HTERT RPE-1 (cell line): ENCODE measurements around the gene LHPP.

Experiments
- in situ Hi-C: fragments of 300-500 bp; cut with MboI; formaldehyde crosslinking; loops from 4 replicates; pipeline ENCODE4 v1.14.3; 2020; ENCODE audit warnings: low sequenced_read_pairs

The LHPP gene

GRCh38 chr10:124618470-124619073, 156.9 kb downstream of the LHPP start:
- in situ Hi-C loops: no loop called here

GRCh38 chr10:124619195-124619594, 157.6 kb downstream of the LHPP start:
- in situ Hi-C loops: no loop called here

DNA sequence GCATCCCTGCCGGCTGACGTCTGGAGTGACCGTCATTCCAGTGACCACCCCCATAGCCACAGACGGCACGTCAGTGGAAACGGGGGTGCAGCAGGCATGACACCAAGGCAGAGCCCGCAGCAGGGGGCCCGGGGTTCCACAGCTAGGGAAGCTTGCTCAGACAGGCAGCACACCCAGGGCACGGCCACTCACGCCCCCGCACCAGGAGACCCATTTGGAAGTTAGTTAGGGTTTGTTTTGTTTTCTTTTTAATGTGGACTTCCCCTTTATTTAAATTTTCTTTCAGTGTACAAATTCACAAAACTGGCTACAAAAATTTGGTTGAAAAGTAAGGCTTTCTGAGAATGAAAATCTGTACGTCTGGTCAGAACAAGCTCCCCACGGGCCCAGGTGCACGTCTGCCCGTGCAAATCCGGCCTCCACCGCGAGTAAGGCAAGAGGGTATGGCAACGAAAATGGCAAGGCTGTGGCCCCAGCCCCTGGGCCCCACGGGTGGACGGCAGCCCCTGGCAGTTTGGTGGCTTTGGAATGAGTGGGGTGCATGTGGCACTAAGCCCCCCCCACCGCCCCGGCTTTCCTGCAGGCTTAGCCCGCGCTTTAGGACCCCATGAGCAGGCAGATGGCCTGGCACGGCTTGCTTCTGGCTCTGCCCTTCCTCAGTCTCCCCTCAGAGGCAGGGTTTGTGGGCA, 158.3 kb downstream of the LHPP start:
- in situ Hi-C loops: no loop called here

DNA sequence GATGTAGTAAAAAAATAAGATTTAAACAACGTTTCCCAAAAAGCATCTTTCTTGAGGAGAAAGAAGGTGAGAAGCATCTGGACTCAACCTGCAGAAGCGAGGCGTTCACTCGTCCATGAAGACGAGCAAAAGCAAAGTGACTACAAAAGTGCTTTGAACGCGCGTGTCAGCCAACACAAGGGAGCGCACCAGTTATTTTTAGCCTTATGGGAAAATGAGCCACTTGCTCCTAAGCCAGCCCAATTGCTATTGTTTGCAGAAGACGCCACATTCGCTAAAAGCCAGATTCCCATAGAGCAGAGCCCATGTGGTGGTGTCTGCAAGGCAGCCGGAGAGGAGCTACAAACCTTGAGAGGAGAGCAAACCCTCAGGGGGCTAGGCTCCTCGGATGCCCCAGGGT, 160.0 kb downstream of the LHPP start:
- in situ Hi-C loops: no loop called here

DNA sequence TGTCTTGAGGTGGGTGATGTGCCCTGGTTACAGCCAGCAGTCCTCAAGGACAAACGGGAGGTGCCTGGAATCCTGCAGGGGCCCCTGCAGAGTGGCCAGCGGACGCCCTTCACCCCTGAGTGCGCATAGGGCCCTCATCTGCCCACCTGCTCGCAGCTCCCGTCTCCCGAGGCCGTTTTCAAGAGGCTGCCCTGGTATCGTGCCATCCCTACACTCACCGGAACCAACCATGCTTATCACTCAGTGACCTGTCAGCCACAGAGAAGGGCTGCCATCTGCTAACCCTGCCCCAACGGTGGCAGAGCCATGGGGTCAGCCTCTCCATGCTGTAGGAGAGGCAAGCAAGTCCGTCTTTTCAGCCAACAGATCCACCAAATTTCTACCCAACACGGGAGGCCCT, 160.5 kb downstream of the LHPP start:
- in situ Hi-C loops: no loop called here

- in situ Hi-C loops: no loop called here
Observed at GRCh38 chr10:124622866-124623536, 161.4 kb downstream of the LHPP start.

DNA sequence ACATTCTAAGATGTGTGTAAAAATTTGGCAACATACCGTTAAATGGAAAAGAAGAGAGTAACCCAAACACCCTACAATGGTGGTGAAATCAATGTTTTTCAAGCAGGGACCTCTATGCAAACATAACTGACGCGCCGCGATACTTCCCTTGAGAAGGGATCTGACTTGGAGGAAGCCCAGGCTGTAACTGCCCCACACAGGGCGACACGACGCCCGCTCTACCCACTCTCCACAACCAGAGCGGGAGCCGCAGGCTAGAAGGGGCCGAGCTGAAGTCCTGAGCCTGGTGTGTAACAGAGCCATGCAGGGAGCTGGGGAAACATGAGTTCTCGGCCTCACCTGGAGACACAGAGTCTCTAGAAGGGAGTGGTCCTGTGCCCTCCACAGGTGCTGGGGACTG, 162.4 kb downstream of the LHPP start:
- in situ Hi-C loops: no loop called here

DNA sequence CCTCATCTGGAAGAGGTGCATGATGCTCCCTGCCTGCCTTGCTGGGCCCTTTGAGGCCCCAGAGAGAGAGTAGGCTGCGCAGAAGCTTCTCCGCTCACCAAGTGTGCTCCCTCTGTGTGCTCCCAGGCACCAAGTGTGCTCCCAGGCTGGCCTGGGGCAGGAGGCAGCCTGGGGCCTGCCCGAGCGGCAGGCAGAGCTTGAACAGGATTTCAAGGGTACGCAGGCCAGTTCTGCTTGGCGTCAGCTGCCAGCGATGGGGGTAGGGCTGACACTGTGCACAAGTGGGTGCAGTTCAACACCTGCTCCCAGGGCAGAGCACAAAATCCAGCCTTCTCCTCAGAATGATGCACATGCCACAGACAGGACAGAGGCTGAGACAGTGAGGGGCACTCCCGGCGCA, 162.8 kb downstream of the LHPP start:
- in situ Hi-C loops: no loop called here

GRCh38 chr10:124624895-124625294, 163.3 kb downstream of the LHPP start:
- in situ Hi-C loops: no loop called here

DNA sequence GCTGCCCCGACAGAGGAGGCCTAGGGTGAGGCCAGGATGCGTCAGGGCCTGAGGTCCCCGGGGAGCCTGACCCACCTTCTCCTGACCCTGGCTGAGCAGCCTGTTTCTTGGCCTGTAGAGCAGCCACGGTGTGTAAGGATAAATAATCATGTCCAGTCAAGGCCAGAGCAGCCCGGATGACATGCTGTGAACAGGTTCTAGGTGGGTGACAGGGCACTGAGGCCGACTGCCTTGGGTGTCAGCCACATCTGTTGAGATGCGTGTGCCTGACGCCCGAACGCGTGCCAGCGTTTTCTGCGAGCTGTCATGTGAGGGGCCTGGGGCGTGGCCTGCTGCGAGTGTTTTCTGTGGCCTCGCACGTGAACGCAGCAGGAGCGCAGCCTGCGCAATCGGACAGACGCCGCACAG, 164.2 kb downstream of the LHPP start:
- in situ Hi-C loops: no loop called here

GRCh38 chr10:124626759-124627380, 165.2 kb downstream of the LHPP start:
- in situ Hi-C loops: no loop called here

GRCh38 chr10:124627866-124628675, 166.4 kb downstream of the LHPP start:
- in situ Hi-C loops: no loop called here

DNA sequence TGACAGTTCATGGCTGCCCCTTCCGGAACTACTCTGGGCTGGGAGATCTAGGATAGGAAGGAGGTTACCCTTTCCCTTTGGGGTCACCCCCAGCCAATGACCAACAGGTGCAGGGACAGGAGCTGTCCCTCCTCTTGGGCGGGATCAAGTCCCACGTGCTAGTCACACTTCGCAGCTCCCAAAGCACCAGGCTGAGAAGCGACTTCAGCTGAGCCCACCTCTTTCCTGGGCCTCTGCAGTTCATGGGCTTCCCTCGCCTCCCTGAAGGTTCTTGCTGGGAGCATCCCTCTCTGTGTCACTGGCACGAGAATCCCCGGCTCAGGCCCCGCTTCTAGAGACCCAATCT, 167.0 kb downstream of the LHPP start:
- in situ Hi-C loops: no loop called here

DNA sequence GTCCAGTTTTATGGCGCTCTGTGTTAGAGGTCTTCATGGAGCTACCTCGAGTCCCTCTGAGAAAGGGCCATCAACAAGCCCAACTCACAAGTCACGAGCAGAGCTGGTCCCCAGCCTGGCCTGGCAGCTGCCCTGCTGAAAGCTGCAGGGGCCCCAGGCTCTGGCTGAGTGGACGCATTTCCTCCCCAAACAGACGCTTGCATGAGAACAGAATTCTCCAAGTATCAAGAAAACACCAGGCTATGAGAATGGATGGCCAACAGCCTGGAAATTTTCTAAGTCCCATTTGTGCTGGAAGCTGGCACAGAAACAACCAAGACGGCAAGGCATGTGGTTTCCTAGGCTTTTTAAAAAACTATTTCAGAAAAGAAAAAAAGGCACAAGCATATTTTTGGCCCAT, 167.8 kb downstream of the LHPP start:
- in situ Hi-C loops: no loop called here

DNA sequence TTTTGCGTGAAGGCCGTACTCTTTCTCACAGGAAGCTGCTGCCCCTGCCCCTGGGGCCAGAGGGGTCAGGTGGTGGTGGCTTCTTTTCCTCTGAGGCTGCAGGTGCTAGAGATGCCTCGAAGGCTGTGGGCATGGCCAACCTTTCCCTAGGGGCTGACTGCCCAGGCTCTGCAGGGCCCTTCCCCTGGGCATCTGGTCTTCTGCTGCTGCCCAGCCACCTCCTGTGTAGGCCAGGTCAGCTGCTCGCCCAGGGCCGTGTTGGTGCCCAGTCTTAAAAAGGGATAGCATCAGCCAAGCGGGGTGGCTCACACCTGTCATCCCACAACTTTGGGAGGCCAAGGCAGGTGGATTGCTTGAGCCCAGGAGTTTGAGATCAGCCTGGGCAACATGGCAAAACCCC, 168.2 kb downstream of the LHPP start:
- in situ Hi-C loops: no loop called here

- in situ Hi-C loops: no loop called here
Observed at GRCh38 chr10:124630551-124630950, 168.9 kb downstream of the LHPP start.

DNA sequence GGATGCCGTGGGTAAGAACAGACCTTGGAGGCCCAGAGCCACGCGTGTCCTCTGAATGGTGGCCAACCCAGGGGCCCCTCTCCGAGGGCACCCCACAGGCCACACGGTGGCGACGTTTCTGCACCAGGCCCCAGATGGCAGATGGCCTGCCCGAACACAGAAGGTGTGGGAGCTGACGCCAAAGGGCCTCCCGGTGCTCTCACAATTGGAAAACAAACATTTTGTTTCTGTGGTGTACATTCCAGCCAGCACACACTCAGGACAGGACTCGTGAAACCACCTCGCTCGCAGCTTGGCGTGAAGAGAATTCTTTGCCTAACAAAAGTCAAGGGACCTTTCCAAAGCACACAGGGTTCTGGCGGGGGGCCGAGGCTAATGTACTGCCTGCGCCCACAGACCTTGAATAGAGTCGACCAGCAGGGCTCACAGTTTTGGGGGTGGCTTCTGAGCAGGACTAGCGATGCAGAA, 170.5 kb downstream of the LHPP start:
- in situ Hi-C loops: no loop called here

GRCh38 chr10:124632566-124632965, 170.9 kb downstream of the LHPP start:
- in situ Hi-C loops: no loop called here

DNA sequence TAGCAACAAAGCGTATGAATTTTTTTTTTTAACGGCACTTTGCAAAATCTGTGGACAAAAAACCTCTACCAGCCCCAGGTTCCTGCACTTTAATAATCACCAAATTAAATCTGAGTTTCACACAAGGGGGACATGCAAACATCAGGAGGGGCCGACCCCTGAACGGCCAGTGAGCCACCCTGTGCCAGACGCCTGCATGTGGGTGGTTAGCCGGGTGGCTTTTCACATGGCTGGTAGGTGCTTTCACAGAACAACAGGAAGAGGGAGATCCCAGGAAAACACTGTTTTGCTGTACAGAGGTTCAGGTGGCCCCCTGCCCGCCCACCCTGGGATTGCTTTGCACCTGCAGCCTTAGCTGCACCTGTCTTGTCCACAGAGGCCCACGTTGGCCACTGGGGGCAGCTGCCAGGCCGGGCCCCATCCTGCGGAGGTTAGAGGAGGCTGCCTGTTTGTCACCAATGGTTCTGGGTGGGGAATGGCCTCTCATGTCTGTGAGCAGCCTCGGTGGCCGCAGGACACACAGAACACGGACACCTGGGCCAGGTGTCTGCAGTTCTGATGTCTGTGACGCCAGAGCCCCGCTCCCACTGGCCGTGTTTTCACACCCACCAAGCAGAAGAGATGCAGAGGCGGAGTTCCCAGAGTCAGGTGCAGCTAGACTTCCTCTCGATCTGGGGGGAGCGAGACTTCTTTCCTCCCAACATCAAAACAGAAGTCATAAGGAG, 174.8 kb downstream of the LHPP start:
- in situ Hi-C loops: no loop called here

- in situ Hi-C loops: no loop called here
Observed at GRCh38 chr10:124637091-124637700, 175.6 kb downstream of the LHPP start.
